Mesothelial cell of epicardium (in vitro differentiated cells): Measurements from ENCODE around the gene PRKCA. TPM values are rescaled to one million over a fixed set of nuclear protein-coding genes. Genes with fewer than 3 reads are reported as not detected.

Experiments used
- DNase-seq, 2 experiments: peaks; one replicate each; pipeline ENCODE4 v3.0.0; 2021; ENCODE audit warnings: low spot score in 2 of 2; ENCODE audit not compliant: unreplicated experiment in 2 of 2
- H3K27ac Mint-ChIP-seq: 2 replicates; pipeline ENCODE4 v1.8.0; 2021; ENCODE audit warnings: mixed read lengths
- H3K27me3 Mint-ChIP-seq: 2 replicates; pipeline ENCODE4 v1.8.0; 2021; ENCODE audit warnings: low read depth, mixed read lengths
- H3K36me3 Mint-ChIP-seq: 2 replicates; pipeline ENCODE4 v1.8.0; 2021; ENCODE audit warnings: mixed read lengths
- H3K4me1 Mint-ChIP-seq: 2 replicates; pipeline ENCODE4 v1.8.0; 2021; ENCODE audit warnings: mixed read lengths
- H3K4me3 Mint-ChIP-seq: 2 replicates; pipeline ENCODE4 v1.8.0; 2021; ENCODE audit warnings: mild to moderate bottlenecking, moderate library complexity, mixed read lengths
- H3K9me3 Mint-ChIP-seq: 2 replicates; pipeline ENCODE4 v1.8.0; 2021; ENCODE audit warnings: mixed read lengths
- total RNA-seq: library from RNA; stranded (reverse); gene quantifications from 3 replicates; pipeline ENCODE4 v1.2.1, GENCODE V29; 2021
- TF ChIP-seq, protein P1 (sequence below): fragments of 200-600 bp; sonication (generic); IDR thresholded peaks from one replicate; pipeline ENCODE4 v1.5.0; 2021; ENCODE audit warnings: antibody characterized with exemption; ENCODE audit not compliant: unreplicated experiment

PRKCA gene
- total RNA-seq, 1 donor from 2014 or later = 15.2 TPM

- no peaks in the 10 kb centered on the region for H3K9me3 Mint-ChIP-seq
- H3K36me3 Mint-ChIP-seq = no peaks in the 10 kb centered on the region
- no peak overlapping the region for H3K4me3 Mint-ChIP-seq
- TF ChIP-seq, protein P1, sequence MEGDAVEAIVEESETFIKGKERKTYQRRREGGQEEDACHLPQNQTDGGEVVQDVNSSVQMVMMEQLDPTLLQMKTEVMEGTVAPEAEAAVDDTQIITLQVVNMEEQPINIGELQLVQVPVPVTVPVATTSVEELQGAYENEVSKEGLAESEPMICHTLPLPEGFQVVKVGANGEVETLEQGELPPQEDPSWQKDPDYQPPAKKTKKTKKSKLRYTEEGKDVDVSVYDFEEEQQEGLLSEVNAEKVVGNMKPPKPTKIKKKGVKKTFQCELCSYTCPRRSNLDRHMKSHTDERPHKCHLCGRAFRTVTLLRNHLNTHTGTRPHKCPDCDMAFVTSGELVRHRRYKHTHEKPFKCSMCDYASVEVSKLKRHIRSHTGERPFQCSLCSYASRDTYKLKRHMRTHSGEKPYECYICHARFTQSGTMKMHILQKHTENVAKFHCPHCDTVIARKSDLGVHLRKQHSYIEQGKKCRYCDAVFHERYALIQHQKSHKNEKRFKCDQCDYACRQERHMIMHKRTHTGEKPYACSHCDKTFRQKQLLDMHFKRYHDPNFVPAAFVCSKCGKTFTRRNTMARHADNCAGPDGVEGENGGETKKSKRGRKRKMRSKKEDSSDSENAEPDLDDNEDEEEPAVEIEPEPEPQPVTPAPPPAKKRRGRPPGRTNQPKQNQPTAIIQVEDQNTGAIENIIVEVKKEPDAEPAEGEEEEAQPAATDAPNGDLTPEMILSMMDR = no peak
- no peak overlapping the region for H3K27ac Mint-ChIP-seq
- DNase-seq = no peak
- no peaks in the 10 kb centered on the region for H3K4me1 Mint-ChIP-seq
- H3K27me3 Mint-ChIP-seq = peaks cover 7% of the 10 kb centered on the region
Measured at GRCh38 chr17:66749217-66749832, 446.9 kb downstream of the PRKCA start.

GRCh38 chr17:66750116-66750515 lies 447.7 kb downstream of the PRKCA start:
- no peaks in the 10 kb centered on the region for H3K9me3 Mint-ChIP-seq
- H3K4me1 Mint-ChIP-seq = peaks cover 4% of the 10 kb centered on the region
- H3K4me3 Mint-ChIP-seq = no peak overlapping the region
- TF ChIP-seq, protein P1 = no peak
- H3K36me3 Mint-ChIP-seq = no peaks in the 10 kb centered on the region
- H3K27me3 Mint-ChIP-seq = peaks cover 7% of the 10 kb centered on the region
- DNase-seq = no peak
- H3K27ac Mint-ChIP-seq = no peak overlapping the region

DNA sequence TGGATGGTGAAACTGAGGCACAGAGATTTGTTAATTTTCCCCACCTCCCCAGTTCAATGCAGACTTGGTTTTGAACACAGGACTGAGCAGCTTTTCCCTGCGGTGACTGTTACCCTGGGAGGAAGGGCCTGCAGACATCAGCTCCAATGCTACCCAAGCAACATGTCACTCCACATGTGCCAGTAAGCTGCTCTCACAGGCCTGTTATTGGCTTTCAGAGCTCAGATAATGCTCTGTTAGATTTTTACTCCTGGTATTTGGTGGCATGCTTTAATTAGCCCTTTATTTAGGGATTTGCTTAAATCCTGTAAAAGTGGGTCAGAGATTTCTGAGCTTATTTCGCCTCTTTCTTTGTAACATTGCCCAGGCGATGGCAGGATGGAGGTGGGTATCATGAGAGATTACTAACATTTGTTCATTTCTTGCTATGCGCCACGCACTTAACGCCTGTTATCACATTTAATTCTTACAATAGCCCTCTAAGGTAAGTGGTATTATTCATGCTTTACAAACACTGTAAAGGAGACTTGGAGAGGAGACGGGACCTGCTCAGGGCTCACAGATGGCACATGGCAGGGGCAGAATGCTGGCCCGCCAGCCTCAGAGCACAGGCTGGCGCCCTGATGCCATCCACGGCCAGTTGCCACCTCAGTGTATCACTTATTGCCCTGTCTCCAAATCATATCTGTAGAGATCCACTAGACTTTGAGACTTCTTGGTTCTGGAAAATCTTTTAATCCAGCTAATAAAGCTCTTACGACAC lies 448.5 kb downstream of the PRKCA start:
- H3K27ac Mint-ChIP-seq = no peak overlapping the region
- H3K36me3 Mint-ChIP-seq = no peaks in the 10 kb centered on the region
- no peak for DNase-seq
- no peak overlapping the region for H3K4me3 Mint-ChIP-seq
- H3K9me3 Mint-ChIP-seq = no peaks in the 10 kb centered on the region
- peaks cover 4% of the 10 kb centered on the region for H3K4me1 Mint-ChIP-seq
- TF ChIP-seq, protein P1 = no peak
- H3K27me3 Mint-ChIP-seq = peaks cover 7% of the 10 kb centered on the region

DNA sequence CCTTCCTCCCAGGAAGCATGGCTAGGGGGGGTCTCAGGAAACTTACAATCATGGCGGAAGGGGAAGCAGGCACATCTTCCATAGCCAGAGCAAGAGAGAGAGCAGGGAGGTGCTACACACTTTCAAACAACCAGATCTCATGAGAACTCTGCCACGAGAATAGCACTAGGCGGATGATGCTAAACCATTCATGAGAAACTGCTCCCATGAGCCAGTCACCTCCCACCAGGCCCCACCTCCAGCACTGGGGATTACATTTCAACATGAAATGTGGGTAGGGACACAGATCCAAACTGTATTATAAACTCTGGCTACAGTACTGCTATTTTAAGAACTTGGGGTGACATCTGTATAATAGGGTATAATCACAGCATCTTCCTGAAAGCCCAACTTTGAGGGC lies 449.4 kb downstream of the PRKCA start:
- no peaks in the 10 kb centered on the region for H3K36me3 Mint-ChIP-seq
- no peak overlapping the region for H3K4me3 Mint-ChIP-seq
- no peak for DNase-seq
- TF ChIP-seq, protein P1 = no peak
- no peak overlapping the region for H3K27ac Mint-ChIP-seq
- peaks cover 7% of the 10 kb centered on the region for H3K27me3 Mint-ChIP-seq
- no peaks in the 10 kb centered on the region for H3K9me3 Mint-ChIP-seq
- H3K4me1 Mint-ChIP-seq = peaks cover 4% of the 10 kb centered on the region

DNA sequence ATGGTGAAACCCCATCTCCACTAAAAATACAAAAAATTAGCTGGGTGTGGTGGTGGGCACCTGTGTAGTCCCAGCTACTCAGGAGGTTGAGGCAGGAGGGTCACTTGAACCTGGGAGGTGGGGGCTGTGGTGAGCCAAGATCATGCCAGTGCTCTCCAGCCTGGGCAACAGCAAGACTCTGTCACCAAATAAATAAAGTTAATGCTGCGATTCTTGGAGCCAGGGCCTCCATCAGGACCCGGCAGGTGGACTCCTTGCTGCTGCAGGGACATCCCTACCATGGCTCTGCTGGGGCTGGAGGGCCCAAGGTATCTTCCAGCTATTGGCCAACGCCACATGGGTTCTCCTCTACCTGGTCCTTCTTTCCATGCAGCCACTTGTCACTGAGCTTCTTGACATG lies 450.0 kb downstream of the PRKCA start:
- H3K27me3 Mint-ChIP-seq = peaks cover 8% of the 10 kb centered on the region
- H3K27ac Mint-ChIP-seq = no peak overlapping the region
- TF ChIP-seq, protein P1 = no peak
- H3K4me1 Mint-ChIP-seq = peaks cover 4% of the 10 kb centered on the region
- no peaks in the 10 kb centered on the region for H3K36me3 Mint-ChIP-seq
- H3K4me3 Mint-ChIP-seq = no peak overlapping the region
- no peaks in the 10 kb centered on the region for H3K9me3 Mint-ChIP-seq
- no peak for DNase-seq
